Measurements from ENCODE around the gene MFAP3.
A peak's percentile ranks its signal among the peaks of the same experiment; 100 is the strongest.
"Not testable (repeated sequence)": the region's sequence is repeated elsewhere in the genome, so short reads cannot be mapped to it uniquely, and the experiment has no call there.

The MFAP3 gene

DNA sequence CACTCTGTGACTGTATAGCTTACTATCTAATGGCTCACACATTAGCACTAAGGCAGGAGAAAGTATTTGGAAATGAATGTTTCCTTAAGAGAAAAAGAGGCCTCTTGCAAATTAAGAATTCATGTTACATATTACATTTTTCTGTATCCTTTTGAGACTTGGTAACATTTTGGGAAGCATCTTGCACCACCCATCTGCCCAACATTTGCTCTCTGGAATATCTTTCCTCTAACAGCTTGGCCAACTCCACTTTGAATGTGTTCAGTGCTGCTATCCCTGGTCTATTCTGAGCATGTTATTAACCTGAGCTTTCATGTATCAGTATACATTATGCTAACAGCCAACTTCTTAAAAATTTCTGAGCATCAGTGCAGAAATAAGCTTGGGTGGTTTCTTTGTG lies 27.2 kb downstream of the MFAP3 start:
- DNase-seq, result no peak
- no peak overlapping the region for H3K4me3 ChIP-seq (ENCODE audit: insufficient read depth, low read depth, low read length, poor library complexity, severe bottlenecking)

DNA sequence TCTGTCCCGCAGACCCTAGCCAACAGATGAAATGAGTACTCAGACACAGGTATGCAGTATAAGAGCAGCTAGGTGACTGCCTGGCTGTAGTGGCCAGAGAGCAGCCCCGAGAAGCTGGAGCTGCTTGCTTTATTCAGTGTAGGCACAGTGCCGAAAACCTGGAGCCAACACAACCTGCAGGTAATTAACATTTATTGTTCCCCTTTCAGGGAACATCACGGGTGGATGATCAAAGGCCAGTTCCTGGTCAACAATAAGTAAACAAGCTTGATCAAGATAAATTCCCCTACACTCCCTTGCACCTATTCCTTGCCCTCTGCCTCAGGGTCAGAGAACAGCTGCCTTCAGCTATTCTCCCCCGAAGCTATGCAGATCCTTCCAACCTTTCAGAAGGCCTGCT lies 31.1 kb downstream of the MFAP3 start:
- H3K9me3 ChIP-seq (ENCODE audit: control insufficient read depth, low read length); H3K27me3 ChIP-seq (replicated peaks; ENCODE audit: control insufficient read depth, insufficient read depth, low read length, poor library complexity, severe bottlenecking); H3K27ac ChIP-seq (ENCODE audit: insufficient read depth, low read length, poor library complexity, severe bottlenecking); DNase-seq; H3K36me3 ChIP-seq (ENCODE audit: control insufficient read depth, insufficient read depth, low read length); H3K4me1 ChIP-seq (ENCODE audit: control insufficient read depth, insufficient read depth, low read length, poor library complexity, severe bottlenecking); H3K4me3 ChIP-seq (ENCODE audit: insufficient read depth, low read depth, low read length, poor library complexity, severe bottlenecking): not testable (repeated sequence)

More for the DNA sequence above, 27.2 kb downstream of the MFAP3 start:
- no peaks in the 10 kb centered on the region for H3K36me3 ChIP-seq (ENCODE audit: control insufficient read depth, insufficient read depth, low read length)
- H3K9me3 ChIP-seq (ENCODE audit: control insufficient read depth, low read length), result no peaks in the 10 kb centered on the region
- H3K27ac ChIP-seq (ENCODE audit: insufficient read depth, low read length, poor library complexity, severe bottlenecking), result no peak overlapping the region
- H3K4me1 ChIP-seq (ENCODE audit: control insufficient read depth, insufficient read depth, low read length, poor library complexity, severe bottlenecking), result no peaks in the 10 kb centered on the region
- H3K27me3 ChIP-seq (replicated peaks; ENCODE audit: control insufficient read depth, insufficient read depth, low read length, poor library complexity, severe bottlenecking), result no peaks in the 10 kb centered on the region

DNA sequence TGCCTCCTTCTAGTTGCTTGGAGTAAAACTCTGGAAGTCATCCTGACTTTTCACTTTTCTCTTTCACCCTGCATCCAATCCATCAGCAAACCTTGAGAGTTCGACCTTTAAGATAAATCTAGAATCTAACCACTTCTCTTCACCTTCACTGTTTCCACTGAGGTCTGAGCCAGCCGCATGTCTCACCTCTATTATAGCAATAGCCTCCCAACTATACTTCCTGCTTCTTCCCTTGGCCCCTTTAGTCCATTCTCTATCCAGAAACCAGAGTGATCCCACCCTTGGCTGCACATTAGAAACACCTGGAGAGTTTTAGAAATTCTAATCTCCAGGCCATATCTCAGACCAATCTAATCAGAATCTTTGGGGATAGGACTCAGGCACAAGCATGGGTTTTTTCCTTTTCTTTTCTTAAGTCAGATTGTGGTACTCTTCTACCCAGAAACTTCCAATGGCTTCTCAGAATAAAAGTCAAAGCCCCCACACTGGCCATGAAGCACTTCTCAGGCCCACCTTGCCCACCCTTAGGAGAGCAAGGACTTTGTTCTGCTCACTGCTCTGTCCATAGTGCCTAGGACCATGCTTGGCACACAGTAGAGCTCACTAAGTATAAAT lies 33.1 kb downstream of the MFAP3 start:
- Histone ChIP-seq H3K36me3 (ENCODE audit: control insufficient read depth, insufficient read depth, low read length) (no peaks in the 10 kb centered on the region), H3K4me3 (ENCODE audit: insufficient read depth, low read depth, low read length, poor library complexity, severe bottlenecking) (no peak overlapping the region), H3K27ac (ENCODE audit: insufficient read depth, low read length, poor library complexity, severe bottlenecking) (no peak overlapping the region)

DNA sequence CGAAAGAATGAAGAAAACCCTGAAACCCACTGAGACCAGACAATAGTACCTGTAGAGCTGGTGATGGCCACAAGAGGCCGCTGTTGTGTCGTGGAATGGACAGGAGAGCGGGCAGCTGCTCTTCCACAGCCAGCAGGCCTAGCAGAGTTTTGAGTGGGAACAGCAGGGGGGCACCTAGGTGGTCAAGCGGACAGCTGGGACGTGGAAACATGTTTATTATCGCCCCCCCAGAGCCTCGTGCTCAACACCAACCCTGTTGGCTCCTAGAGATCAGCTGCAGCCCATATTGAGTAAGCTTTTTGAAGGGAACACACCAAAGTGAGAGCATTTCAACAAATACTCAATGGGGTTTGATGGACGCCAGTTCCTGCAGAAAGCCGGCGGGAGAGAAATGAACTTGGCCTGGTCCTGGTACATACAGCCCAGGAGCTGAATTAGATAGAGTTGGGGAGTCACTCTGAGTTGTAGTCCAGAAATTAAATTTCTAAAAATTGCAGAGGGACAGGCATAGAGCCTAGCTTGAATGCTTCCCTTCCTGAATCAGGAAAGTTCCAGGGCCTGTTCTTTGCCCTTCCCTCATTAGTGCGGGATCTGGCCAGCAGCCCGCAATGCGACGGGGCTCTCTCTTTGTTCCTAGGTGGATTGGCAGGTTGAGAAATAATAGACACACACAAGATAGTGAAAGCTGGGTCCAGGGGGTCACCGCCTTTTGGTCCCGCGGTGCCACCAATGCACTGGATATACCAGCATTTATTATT lies 33.8 kb downstream of the MFAP3 start:
- H3K36me3 ChIP-seq (ENCODE audit: control insufficient read depth, insufficient read depth, low read length), result no peaks in the 10 kb centered on the region
- DNase-seq, result peak; percentile 60 to 73 (median 61)

More for the DNA sequence above, 33.1 kb downstream of the MFAP3 start:
- Histone ChIP-seq H3K9me3 (ENCODE audit: control insufficient read depth, low read length) (no peaks in the 10 kb centered on the region), H3K27me3 (replicated peaks; ENCODE audit: control insufficient read depth, insufficient read depth, low read length, poor library complexity, severe bottlenecking) (no peaks in the 10 kb centered on the region), H3K4me1 (ENCODE audit: control insufficient read depth, insufficient read depth, low read length, poor library complexity, severe bottlenecking) (no peaks in the 10 kb centered on the region)
- no peak for DNase-seq

DNA sequence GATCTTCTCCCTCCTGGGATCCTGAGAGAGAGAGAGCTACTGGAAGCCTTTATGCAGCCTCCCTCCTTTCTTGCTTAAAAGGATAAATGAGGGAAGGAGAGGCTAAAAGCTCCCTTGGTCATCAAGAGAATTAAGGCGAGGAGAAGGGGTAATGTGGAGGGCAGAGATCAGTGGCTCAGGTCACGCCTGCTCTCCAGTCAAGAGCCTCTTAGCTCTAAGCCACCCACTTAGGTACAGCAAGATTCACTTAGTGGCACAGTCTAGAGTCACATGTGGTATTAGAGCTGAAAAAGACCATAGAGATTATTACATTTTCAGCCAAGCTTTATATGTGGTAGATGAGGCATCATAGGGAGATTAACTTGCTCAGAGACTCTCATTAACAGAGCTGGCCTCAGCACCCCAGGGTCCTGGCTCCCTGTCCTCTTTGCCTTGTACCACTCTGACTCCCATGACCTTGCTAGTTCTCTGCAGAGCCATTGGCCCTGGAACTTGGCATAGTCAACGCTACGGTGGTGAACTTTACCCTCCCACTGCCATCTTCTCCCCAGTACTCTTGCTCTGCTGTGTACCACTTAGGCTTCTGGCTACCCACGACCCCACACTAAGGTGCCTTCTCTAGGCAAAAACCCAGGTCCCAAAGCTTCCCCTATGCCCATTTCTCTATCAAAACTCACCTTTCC lies 37.6 kb downstream of the MFAP3 start:
- no peaks in the 10 kb centered on the region for H3K36me3 ChIP-seq (ENCODE audit: control insufficient read depth, insufficient read depth, low read length)
- no peaks in the 10 kb centered on the region for H3K27me3 ChIP-seq (replicated peaks; ENCODE audit: control insufficient read depth, insufficient read depth, low read length, poor library complexity, severe bottlenecking)
- H3K4me3 ChIP-seq (ENCODE audit: insufficient read depth, low read depth, low read length, poor library complexity, severe bottlenecking), result no peak overlapping the region
- no peak for DNase-seq
- no peak overlapping the region for H3K27ac ChIP-seq (ENCODE audit: insufficient read depth, low read length, poor library complexity, severe bottlenecking)
- no peaks in the 10 kb centered on the region for H3K9me3 ChIP-seq (ENCODE audit: control insufficient read depth, low read length)
- H3K4me1 ChIP-seq (ENCODE audit: control insufficient read depth, insufficient read depth, low read length, poor library complexity, severe bottlenecking), result no peaks in the 10 kb centered on the region

More for the DNA sequence above, 33.8 kb downstream of the MFAP3 start:
- H3K9me3 ChIP-seq (ENCODE audit: control insufficient read depth, low read length), result no peaks in the 10 kb centered on the region
- no peak overlapping the region for H3K27ac ChIP-seq (ENCODE audit: insufficient read depth, low read length, poor library complexity, severe bottlenecking)
- H3K27me3 ChIP-seq (replicated peaks; ENCODE audit: control insufficient read depth, insufficient read depth, low read length, poor library complexity, severe bottlenecking), result no peaks in the 10 kb centered on the region
- H3K4me3 ChIP-seq (ENCODE audit: insufficient read depth, low read depth, low read length, poor library complexity, severe bottlenecking), result no peak overlapping the region
- H3K4me1 ChIP-seq (ENCODE audit: control insufficient read depth, insufficient read depth, low read length, poor library complexity, severe bottlenecking), result no peaks in the 10 kb centered on the region

DNA sequence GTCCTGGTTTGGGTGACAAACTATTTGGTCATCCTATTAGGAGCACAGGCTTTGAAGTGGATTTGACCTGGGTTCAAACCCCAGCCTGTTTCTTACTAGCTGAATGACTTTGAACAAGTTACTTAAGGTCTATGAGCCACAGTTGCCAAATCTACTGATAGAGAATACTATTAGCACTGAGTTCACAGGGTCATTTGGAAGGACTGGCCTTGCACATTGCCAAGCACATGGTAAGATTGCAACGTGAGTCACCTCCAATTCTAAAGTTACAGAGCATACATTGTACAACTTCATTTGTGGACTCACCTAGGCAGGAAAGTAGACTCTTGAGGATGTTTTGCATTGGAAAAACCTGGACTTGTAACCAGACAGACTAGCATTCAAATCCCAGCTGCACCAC lies 38.9 kb downstream of the MFAP3 start:
- no peaks in the 10 kb centered on the region for H3K36me3 ChIP-seq (ENCODE audit: control insufficient read depth, insufficient read depth, low read length)
- H3K9me3 ChIP-seq (ENCODE audit: control insufficient read depth, low read length), result no peaks in the 10 kb centered on the region
- no peaks in the 10 kb centered on the region for H3K4me1 ChIP-seq (ENCODE audit: control insufficient read depth, insufficient read depth, low read length, poor library complexity, severe bottlenecking)
- no peak overlapping the region for H3K4me3 ChIP-seq (ENCODE audit: insufficient read depth, low read depth, low read length, poor library complexity, severe bottlenecking)
- no peak overlapping the region for H3K27ac ChIP-seq (ENCODE audit: insufficient read depth, low read length, poor library complexity, severe bottlenecking)
- no peak for DNase-seq
- no peaks in the 10 kb centered on the region for H3K27me3 ChIP-seq (replicated peaks; ENCODE audit: control insufficient read depth, insufficient read depth, low read length, poor library complexity, severe bottlenecking)

DNA sequence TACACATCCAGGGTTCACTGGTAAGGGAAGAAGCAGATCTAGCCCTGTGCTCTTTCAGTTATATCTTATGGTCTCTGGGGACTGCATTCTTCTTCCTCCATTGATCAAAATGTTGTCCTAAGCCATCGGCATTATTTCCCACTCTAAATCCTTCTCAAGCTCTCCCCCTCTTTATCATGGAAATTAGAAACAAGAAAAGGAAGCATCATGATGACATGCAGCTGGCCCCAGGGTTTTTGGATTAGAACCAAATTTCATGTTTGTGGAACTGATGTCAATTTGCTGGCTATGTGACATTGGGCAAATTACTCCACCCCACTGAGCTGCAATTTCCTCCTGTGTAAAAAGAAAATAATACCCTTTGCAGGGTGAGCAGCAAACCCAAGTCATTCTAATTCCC lies 39.5 kb downstream of the MFAP3 start:
- no peaks in the 10 kb centered on the region for H3K27me3 ChIP-seq (replicated peaks; ENCODE audit: control insufficient read depth, insufficient read depth, low read length, poor library complexity, severe bottlenecking)
- no peaks in the 10 kb centered on the region for H3K4me1 ChIP-seq (ENCODE audit: control insufficient read depth, insufficient read depth, low read length, poor library complexity, severe bottlenecking)
- H3K36me3 ChIP-seq (ENCODE audit: control insufficient read depth, insufficient read depth, low read length), result no peaks in the 10 kb centered on the region
- H3K4me3 ChIP-seq (ENCODE audit: insufficient read depth, low read depth, low read length, poor library complexity, severe bottlenecking), result no peak overlapping the region
- H3K9me3 ChIP-seq (ENCODE audit: control insufficient read depth, low read length), result no peaks in the 10 kb centered on the region
- no peak overlapping the region for H3K27ac ChIP-seq (ENCODE audit: insufficient read depth, low read length, poor library complexity, severe bottlenecking)
- no peak for DNase-seq

DNA sequence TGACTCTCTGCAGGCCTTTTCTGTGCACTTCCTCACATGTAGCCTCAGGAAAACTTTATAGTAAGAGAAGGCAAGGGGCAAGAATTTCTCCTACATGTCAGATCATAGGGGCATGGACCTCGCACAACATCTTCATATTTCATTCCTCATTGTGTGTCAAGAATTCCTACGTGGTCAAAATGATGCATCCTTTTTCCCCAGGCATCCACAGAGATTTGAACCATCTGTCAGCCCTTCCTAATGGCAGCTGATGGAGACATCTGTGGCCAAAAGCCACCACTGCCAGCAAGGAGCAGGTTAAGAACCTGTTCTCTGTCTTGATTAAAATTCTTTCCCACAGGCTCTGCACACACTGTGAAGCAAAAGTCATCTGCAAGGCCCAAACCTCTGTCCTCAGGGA lies 42.5 kb downstream of the MFAP3 start:
- no peak overlapping the region for H3K4me3 ChIP-seq (ENCODE audit: insufficient read depth, low read depth, low read length, poor library complexity, severe bottlenecking)
- no peak for DNase-seq
- no peaks in the 10 kb centered on the region for H3K9me3 ChIP-seq (ENCODE audit: control insufficient read depth, low read length)
- no peak overlapping the region for H3K27ac ChIP-seq (ENCODE audit: insufficient read depth, low read length, poor library complexity, severe bottlenecking)
- H3K4me1 ChIP-seq (ENCODE audit: control insufficient read depth, insufficient read depth, low read length, poor library complexity, severe bottlenecking), result no peaks in the 10 kb centered on the region
- H3K36me3 ChIP-seq (ENCODE audit: control insufficient read depth, insufficient read depth, low read length), result no peaks in the 10 kb centered on the region
- H3K27me3 ChIP-seq (replicated peaks; ENCODE audit: control insufficient read depth, insufficient read depth, low read length, poor library complexity, severe bottlenecking), result no peaks in the 10 kb centered on the region

DNA sequence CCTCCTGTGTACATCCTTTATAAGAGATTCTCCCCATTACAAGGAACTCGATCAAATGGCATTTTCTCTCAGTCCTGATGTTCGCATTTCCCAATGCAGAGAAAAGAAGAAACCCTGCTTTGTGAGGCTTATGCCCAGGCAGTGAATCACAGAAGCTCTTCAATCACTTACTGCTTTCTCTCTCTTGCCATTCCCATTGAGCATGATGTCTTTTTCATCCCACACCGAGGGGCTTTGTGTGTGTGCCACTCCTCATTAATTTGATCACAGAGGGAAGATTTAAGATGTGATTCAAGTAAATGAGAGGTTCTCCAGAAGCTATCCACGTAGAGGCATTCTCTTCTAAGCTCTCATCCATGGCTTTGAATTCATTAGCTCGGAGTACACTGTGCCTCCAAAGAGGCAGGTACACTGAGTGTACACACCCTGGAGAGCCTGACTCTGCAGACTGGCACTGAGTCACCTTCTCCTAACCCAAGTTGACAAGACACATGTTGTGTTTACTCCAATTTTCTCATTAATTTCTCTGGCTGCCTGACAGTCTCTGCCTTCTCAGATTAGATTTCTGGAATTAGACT lies 45.4 kb downstream of the MFAP3 start:
- DNase-seq, result no peak
- H3K9me3 ChIP-seq (ENCODE audit: control insufficient read depth, low read length), result no peaks in the 10 kb centered on the region
- H3K27ac ChIP-seq (ENCODE audit: insufficient read depth, low read length, poor library complexity, severe bottlenecking), result no peak overlapping the region
- no peak overlapping the region for H3K4me3 ChIP-seq (ENCODE audit: insufficient read depth, low read depth, low read length, poor library complexity, severe bottlenecking)
- H3K4me1 ChIP-seq (ENCODE audit: control insufficient read depth, insufficient read depth, low read length, poor library complexity, severe bottlenecking), result no peaks in the 10 kb centered on the region
- H3K36me3 ChIP-seq (ENCODE audit: control insufficient read depth, insufficient read depth, low read length), result no peaks in the 10 kb centered on the region
- no peaks in the 10 kb centered on the region for H3K27me3 ChIP-seq (replicated peaks; ENCODE audit: control insufficient read depth, insufficient read depth, low read length, poor library complexity, severe bottlenecking)

DNA sequence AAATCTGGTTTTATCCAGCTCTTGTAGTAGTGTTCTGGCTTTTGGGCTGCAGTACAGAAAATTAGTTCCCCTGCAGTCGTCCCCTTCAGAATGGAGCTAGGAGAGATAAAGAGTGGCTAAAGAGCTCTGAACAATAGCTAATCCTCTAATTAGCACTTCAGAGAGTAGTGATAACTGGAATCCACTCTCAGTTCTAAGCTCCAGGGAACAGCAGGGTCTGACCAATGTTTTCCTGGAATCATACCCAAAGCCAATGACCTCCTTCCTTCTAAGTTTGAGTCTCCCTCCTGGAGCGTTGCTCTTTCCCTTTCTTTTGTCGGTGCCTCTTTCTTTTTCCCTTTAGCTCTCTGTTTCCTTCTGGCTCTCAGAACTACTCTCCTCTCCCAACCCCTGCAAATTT lies 47.4 kb downstream of the MFAP3 start:
- no peaks in the 10 kb centered on the region for H3K36me3 ChIP-seq (ENCODE audit: control insufficient read depth, insufficient read depth, low read length)
- DNase-seq, result no peak

More for the DNA sequence above, 47.4 kb downstream of the MFAP3 start:
- no peaks in the 10 kb centered on the region for H3K9me3 ChIP-seq (ENCODE audit: control insufficient read depth, low read length)
- no peak overlapping the region for H3K27ac ChIP-seq (ENCODE audit: insufficient read depth, low read length, poor library complexity, severe bottlenecking)
- no peak overlapping the region for H3K4me3 ChIP-seq (ENCODE audit: insufficient read depth, low read depth, low read length, poor library complexity, severe bottlenecking)
- no peaks in the 10 kb centered on the region for H3K27me3 ChIP-seq (replicated peaks; ENCODE audit: control insufficient read depth, insufficient read depth, low read length, poor library complexity, severe bottlenecking)
- no peaks in the 10 kb centered on the region for H3K4me1 ChIP-seq (ENCODE audit: control insufficient read depth, insufficient read depth, low read length, poor library complexity, severe bottlenecking)
